Mucosa of rectum (tissue), 2 donors: ENCODE data around the gene SLC12A4.
A peak's percentile ranks its signal among the peaks of the same experiment; 100 is the strongest.

Experiments used
- H3K27ac ChIP-seq, 2 donors: one replicate each; pipeline ENCODE4 v1.7.0; 2013; ENCODE audit warnings: inconsistent platforms in 2 of 2, low read depth in 2 of 2, low read length in 2 of 2
- H3K27me3 ChIP-seq, 2 donors: one replicate each; pipeline ENCODE4 v1.7.0; 2013; ENCODE audit warnings: low read length in 2 of 2; ENCODE audit not compliant: control insufficient read depth in 2 of 2, insufficient read depth in 2 of 2
- H3K36me3 ChIP-seq, 2 donors: one replicate each; pipeline ENCODE4 v1.7.0; 2013; ENCODE audit warnings: low read length in 2 of 2; ENCODE audit not compliant: control insufficient read depth in 2 of 2, insufficient read depth in 2 of 2
- H3K4me1 ChIP-seq, 2 donors: one replicate each; pipeline ENCODE4 v1.7.0; 2013; ENCODE audit warnings: low read length in 2 of 2, mild to moderate bottlenecking in 1 of 2; ENCODE audit not compliant: control insufficient read depth in 2 of 2, insufficient read depth in 2 of 2
- H3K4me3 ChIP-seq, 2 donors: one replicate each; pipeline ENCODE4 v1.7.0; 2013; ENCODE audit warnings: low read length in 2 of 2
- H3K9ac ChIP-seq, 2 donors: one replicate each; pipeline ENCODE4 v1.7.0; 2013; ENCODE audit warnings: low read length in 2 of 2, low read depth in 1 of 2, mild to moderate bottlenecking in 1 of 2
- H3K9me3 ChIP-seq, 2 donors: one replicate each; pipeline ENCODE4 v1.7.0; 2013; ENCODE audit warnings: low read length in 2 of 2; ENCODE audit not compliant: control insufficient read depth in 2 of 2
- donor health status: healthy.
- donor health status: Normal muscosa, but diverticular disease.

SLC12A4 gene

GRCh38 chr16:67950335-67950843, 18.0 kb downstream of the SLC12A4 start:
- peaks cover 6 to 48% of the 10 kb centered on the region in 2 donors for H3K36me3 ChIP-seq

GRCh38 chr16:67949645-67950044, 18.8 kb downstream of the SLC12A4 start:
- Histone ChIP-seq H3K27ac (no peak overlapping the region), H3K27me3 (no peaks in the 10 kb centered on the region), H3K4me3 (no peak overlapping the region), H3K9ac (no peak overlapping the region), H3K9me3 (no peaks in the 10 kb centered on the region), H3K4me1 (peaks cover 1 to 9% of the 10 kb centered on the region in 2 donors), H3K36me3 (peaks cover 6 to 54% of the 10 kb centered on the region in 2 donors)

More at GRCh38 chr16:67950335-67950843, 18.0 kb downstream of the SLC12A4 start:
- Histone ChIP-seq H3K4me3 (no peak overlapping the region), H3K27ac (no peak overlapping the region), H3K9me3 (no peaks in the 10 kb centered on the region), H3K4me1 (peaks cover 0 to 6% of the 10 kb centered on the region in 2 donors), H3K9ac (no peak overlapping the region), H3K27me3 (no peaks in the 10 kb centered on the region)

GRCh38 chr16:67948015-67948414, 20.4 kb downstream of the SLC12A4 start:
- Histone ChIP-seq H3K9me3 (no peaks in the 10 kb centered on the region), H3K4me1 (peaks cover 11 to 14% of the 10 kb centered on the region in 2 donors), H3K9ac (no peak overlapping the region), H3K27me3 (no peaks in the 10 kb centered on the region), H3K4me3 (no peak overlapping the region), H3K36me3 (peaks cover 6 to 52% of the 10 kb centered on the region in 2 donors), H3K27ac (no peak overlapping the region)

GRCh38 chr16:67946966-67947558, 21.4 kb downstream of the SLC12A4 start:
- Histone ChIP-seq H3K4me1 (peaks cover 11 to 14% of the 10 kb centered on the region in 2 donors), H3K36me3 (peaks cover 6 to 53% of the 10 kb centered on the region in 2 donors), H3K9me3 (no peaks in the 10 kb centered on the region), H3K9ac (no peak overlapping the region), H3K27me3 (no peaks in the 10 kb centered on the region), H3K27ac (no peak overlapping the region), H3K4me3 (no peak overlapping the region)

GRCh38 chr16:67946128-67946569, 22.3 kb downstream of the SLC12A4 start:
- Histone ChIP-seq H3K36me3 (peaks cover 6 to 46% of the 10 kb centered on the region in 2 donors), H3K4me3 (no peak overlapping the region), H3K9ac (no peak overlapping the region), H3K27ac (no peak overlapping the region), H3K9me3 (no peaks in the 10 kb centered on the region), H3K27me3 (no peaks in the 10 kb centered on the region), H3K4me1 (peaks cover 9 to 11% of the 10 kb centered on the region in 2 donors)

- peaks cover 6 to 46% of the 10 kb centered on the region in 2 donors for H3K36me3 ChIP-seq
- no peak overlapping the region for H3K4me3 ChIP-seq
- no peak overlapping the region for H3K27ac ChIP-seq
- H3K9ac ChIP-seq = no peak overlapping the region
- no peaks in the 10 kb centered on the region for H3K9me3 ChIP-seq
- no peaks in the 10 kb centered on the region for H3K27me3 ChIP-seq
- peaks cover 9 to 11% of the 10 kb centered on the region in 2 donors for H3K4me1 ChIP-seq
Observed at GRCh38 chr16:67945392-67945933, 23.0 kb downstream of the SLC12A4 start.

GRCh38 chr16:67944690-67945391, 23.6 kb downstream of the SLC12A4 start:
- H3K4me1 ChIP-seq = peaks cover 14 to 16% of the 10 kb centered on the region in 2 donors
- no peaks in the 10 kb centered on the region for H3K27me3 ChIP-seq
- H3K9me3 ChIP-seq = no peaks in the 10 kb centered on the region
- peak overlapping the region in 1 of 2 donors; percentile 65 for H3K27ac ChIP-seq
- no peak overlapping the region for H3K4me3 ChIP-seq
- peaks cover 6 to 41% of the 10 kb centered on the region in 2 donors for H3K36me3 ChIP-seq
- no peak overlapping the region for H3K9ac ChIP-seq

- H3K36me3 ChIP-seq = peaks cover 3 to 37% of the 10 kb centered on the region in 2 donors
- no peaks in the 10 kb centered on the region for H3K27me3 ChIP-seq
- peak within 1 kb of the TSS in 1 of 2 donors; percentile 7 for H3K9ac ChIP-seq
- H3K4me3 ChIP-seq = no peak within 1 kb of the TSS
- peak within 1 kb of the TSS; percentile 44 to 65 for H3K27ac ChIP-seq
- H3K4me1 ChIP-seq = peaks cover 14 to 16% of the 10 kb centered on the region in 2 donors
- no peaks in the 10 kb centered on the region for H3K9me3 ChIP-seq
Observed at GRCh38 chr16:67943619-67944504, 24.6 kb downstream of the SLC12A4 start, which contains the start of gene LCAT. LCAT (minus strand) TSS chr16:67944120; CDS start chr16:67944101, 19 bp downstream.

GRCh38 chr16:67943256-67943618, 25.2 kb downstream of the SLC12A4 start:
- H3K4me1 ChIP-seq = peaks cover 14 to 16% of the 10 kb centered on the region in 2 donors
- peak overlapping the region; percentile 44 to 65 for H3K27ac ChIP-seq
- no peaks in the 10 kb centered on the region for H3K27me3 ChIP-seq
- no peaks in the 10 kb centered on the region for H3K9me3 ChIP-seq
- H3K9ac ChIP-seq = no peak overlapping the region
- peaks cover 3 to 31% of the 10 kb centered on the region in 2 donors for H3K36me3 ChIP-seq
- H3K4me3 ChIP-seq = no peak overlapping the region
